ENCODE results near the gene FBXO40. TPM values are rescaled to one million over a fixed set of nuclear protein-coding genes. Genes with fewer than 3 reads are reported as not detected.
"Not testable (repeated sequence)": the region's sequence is repeated elsewhere in the genome, so short reads cannot be mapped to it uniquely, and the experiment has no call there.

The FBXO40 gene
- total RNA-seq, 1 experiment from 2014 or later: not detected

DNA sequence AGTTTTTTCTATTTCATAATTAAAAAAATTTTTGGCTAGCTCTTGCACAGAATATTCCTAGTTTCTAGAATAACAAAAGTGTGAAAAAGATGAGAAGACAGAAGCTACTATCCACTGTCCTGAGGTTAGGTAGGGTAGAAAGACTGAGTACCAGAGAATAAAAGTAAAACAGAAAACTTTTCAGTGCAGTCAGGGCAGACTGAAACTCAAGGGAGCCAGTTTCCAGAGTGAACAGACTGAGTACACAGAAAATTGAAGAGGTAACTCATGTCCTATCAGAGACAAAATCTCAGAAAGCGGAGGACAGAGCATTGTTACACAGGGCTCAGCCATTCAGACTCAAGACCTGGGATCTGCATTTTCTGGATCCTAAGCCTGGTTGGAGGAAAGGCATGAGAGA lies 8.8 kb upstream of the FBXO40 start:
- Histone ChIP-seq H2AFZ (ENCODE audit: low read length) (no peak overlapping the region), H3K4me3 (ENCODE audit: low read length) (no peak overlapping the region), H3K9me2 (replicated peaks; ENCODE audit: low read length) (no peaks in the 10 kb centered on the region), H3K27me3 (ENCODE audit: low read length) (peaks cover 52% of the 10 kb centered on the region), H3K79me2 (ENCODE audit: low read length) (no peaks in the 10 kb centered on the region), H3K9ac (ENCODE audit: low read length) (no peak overlapping the region), H3K9me3 (ENCODE audit: low read length) (no peaks in the 10 kb centered on the region), H3K27ac (ENCODE audit: low read length) (no peak overlapping the region), H3F3A (ENCODE audit: low read length, unreplicated experiment) (no peaks in the 10 kb centered on the region), H3K36me3 (ENCODE audit: low read depth, low read length) (no peaks in the 10 kb centered on the region), H3K4me2 (ENCODE audit: low read length) (no peak overlapping the region), H3K4me1 (ENCODE audit: insufficient read depth, low read length) (no peaks in the 10 kb centered on the region), H4K20me1 (ENCODE audit: low read length) (no peaks in the 10 kb centered on the region)
- ChIA-PET POLR2A (ENCODE audit: unreplicated experiment) (no interaction called here), CTCF (no interaction called here)
- intact Hi-C loops (cut with micrococcal nuclease): no loop called here
- TF ChIP-seq, protein P1, sequence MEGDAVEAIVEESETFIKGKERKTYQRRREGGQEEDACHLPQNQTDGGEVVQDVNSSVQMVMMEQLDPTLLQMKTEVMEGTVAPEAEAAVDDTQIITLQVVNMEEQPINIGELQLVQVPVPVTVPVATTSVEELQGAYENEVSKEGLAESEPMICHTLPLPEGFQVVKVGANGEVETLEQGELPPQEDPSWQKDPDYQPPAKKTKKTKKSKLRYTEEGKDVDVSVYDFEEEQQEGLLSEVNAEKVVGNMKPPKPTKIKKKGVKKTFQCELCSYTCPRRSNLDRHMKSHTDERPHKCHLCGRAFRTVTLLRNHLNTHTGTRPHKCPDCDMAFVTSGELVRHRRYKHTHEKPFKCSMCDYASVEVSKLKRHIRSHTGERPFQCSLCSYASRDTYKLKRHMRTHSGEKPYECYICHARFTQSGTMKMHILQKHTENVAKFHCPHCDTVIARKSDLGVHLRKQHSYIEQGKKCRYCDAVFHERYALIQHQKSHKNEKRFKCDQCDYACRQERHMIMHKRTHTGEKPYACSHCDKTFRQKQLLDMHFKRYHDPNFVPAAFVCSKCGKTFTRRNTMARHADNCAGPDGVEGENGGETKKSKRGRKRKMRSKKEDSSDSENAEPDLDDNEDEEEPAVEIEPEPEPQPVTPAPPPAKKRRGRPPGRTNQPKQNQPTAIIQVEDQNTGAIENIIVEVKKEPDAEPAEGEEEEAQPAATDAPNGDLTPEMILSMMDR (conservative IDR thresholded peaks at IDR 0.05; ENCODE audit: low read depth, low read length): no peak
- TF ChIP-seq EZH2 (IDR thresholded peaks at IDR 0.05; ENCODE audit: low read length, unreplicated experiment): no peak
- no peak for TF ChIP-seq EZH2phosphoT487 (IDR thresholded peaks at IDR 0.05; ENCODE audit: borderline replicate concordance, low read length)
- no TSS peak for BruUV-seq (replicated peaks)
- DNase-seq (no peak), ATAC-seq (no peak)

DNA sequence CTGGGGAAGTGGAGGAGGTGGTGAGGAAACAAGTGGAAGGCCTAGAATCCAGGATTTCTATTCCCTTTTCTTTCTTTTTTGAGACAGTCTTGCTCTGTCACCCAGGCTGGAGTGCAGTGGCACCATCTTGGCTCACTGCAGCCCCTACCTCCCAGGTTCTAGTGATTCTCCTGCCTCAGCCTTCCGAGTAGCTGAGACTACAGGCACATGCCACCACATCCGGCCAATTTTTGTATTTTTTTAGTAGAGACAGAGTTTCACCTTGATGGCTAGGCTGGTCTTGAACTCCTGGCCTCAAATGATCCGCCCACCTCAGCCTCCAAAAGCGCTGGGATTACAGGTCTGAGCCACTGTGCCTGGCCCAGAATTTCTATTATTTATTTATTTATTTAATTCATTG lies 627 bp downstream of the FBXO40 start:
- H3K9ac ChIP-seq (ENCODE audit: low read length); H3K4me1 ChIP-seq (ENCODE audit: insufficient read depth, low read length); POLR2A ChIA-PET (ENCODE audit: unreplicated experiment); H3K36me3 ChIP-seq (ENCODE audit: low read depth, low read length); H3F3A ChIP-seq (ENCODE audit: low read length, unreplicated experiment); H3K79me2 ChIP-seq (ENCODE audit: low read length); H2AFZ ChIP-seq (ENCODE audit: low read length); H3K9me3 ChIP-seq (ENCODE audit: low read length); H4K20me1 ChIP-seq (ENCODE audit: low read length); H3K4me2 ChIP-seq (ENCODE audit: low read length); intact Hi-C loops (cut with micrococcal nuclease); BruUV-seq (replicated peaks); H3K9me2 ChIP-seq (replicated peaks; ENCODE audit: low read length); H3K4me3 ChIP-seq (ENCODE audit: low read length); H3K27ac ChIP-seq (ENCODE audit: low read length); DNase-seq; ATAC-seq: not testable (repeated sequence)
- H3K27me3 ChIP-seq (ENCODE audit: low read length): peaks cover 27% of the 10 kb centered on the region
- CTCF ChIA-PET: interaction anchor here (0.6 kb wide), 1 partner anchor 47 kb away, joined by 8 read pairs; no protein-coding TSS in a partner anchor

DNA sequence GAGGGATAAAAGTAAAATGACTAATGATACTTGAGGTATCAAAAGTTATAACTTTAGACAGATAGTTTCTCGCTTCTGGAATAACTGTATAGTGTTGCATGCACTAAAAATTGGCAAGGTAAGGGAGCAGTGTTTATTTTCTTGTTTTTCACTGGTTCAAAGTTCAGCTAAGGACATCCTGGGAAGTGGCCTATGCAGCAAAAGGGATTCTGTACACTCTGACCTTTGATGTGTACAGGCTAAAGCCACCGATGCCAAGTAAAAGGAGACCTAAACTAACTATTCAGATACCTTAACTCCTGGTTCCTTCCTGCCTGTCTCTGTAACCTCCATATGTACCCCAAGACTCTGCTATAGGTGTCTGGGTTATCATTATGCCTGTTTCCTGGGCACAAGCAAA lies 1.7 kb downstream of the FBXO40 start:
- Histone ChIP-seq H4K20me1 (ENCODE audit: low read length) (no peaks in the 10 kb centered on the region), H3K4me2 (ENCODE audit: low read length) (no peak overlapping the region), H2AFZ (ENCODE audit: low read length) (no peak overlapping the region), H3F3A (ENCODE audit: low read length, unreplicated experiment) (no peaks in the 10 kb centered on the region), H3K9me2 (replicated peaks; ENCODE audit: low read length) (no peaks in the 10 kb centered on the region), H3K9ac (ENCODE audit: low read length) (no peak overlapping the region), H3K36me3 (ENCODE audit: low read depth, low read length) (no peaks in the 10 kb centered on the region), H3K79me2 (ENCODE audit: low read length) (no peaks in the 10 kb centered on the region), H3K9me3 (ENCODE audit: low read length) (no peaks in the 10 kb centered on the region), H3K27ac (ENCODE audit: low read length) (no peak overlapping the region), H3K27me3 (ENCODE audit: low read length) (peaks cover 21% of the 10 kb centered on the region), H3K4me3 (ENCODE audit: low read length) (no peak overlapping the region), H3K4me1 (ENCODE audit: insufficient read depth, low read length) (no peaks in the 10 kb centered on the region)
- TF ChIP-seq, protein P1 (conservative IDR thresholded peaks at IDR 0.05; ENCODE audit: low read depth, low read length): no peak
- TF ChIP-seq EZH2phosphoT487 (IDR thresholded peaks at IDR 0.05; ENCODE audit: borderline replicate concordance, low read length): no peak
- no peak for TF ChIP-seq EZH2 (IDR thresholded peaks at IDR 0.05; ENCODE audit: low read length, unreplicated experiment)
- ChIA-PET CTCF (no interaction called here), POLR2A (ENCODE audit: unreplicated experiment) (no interaction called here)
- no TSS peak for BruUV-seq (replicated peaks)
- DNase-seq (no peak), ATAC-seq (no peak)
- intact Hi-C loops (cut with micrococcal nuclease): no loop called here

Data from PC-3 (cell line).